ENCODE results near the gene RNF145. TPM values are rescaled to one million over a fixed set of nuclear protein-coding genes. Genes with fewer than 3 reads are reported as not detected.

The RNF145 gene
- total RNA-seq: 100 to 1,000 TPM; 164 to 216 TPM
- polyA plus RNA-seq (ENCODE audit: insufficient read length in 6 of 6): 100 to 1,000 TPM; 116 to 174 (median 138) TPM
- long read RNA-seq, donor 1, transcript RNF145-204 (2 exons, 1,940 nt): major isoform, 20 of 116 reads
- long read RNA-seq, donor 1, transcript RNF145-202 (11 exons, 3,613 nt): minor isoform, 12 of 116 reads
- long read RNA-seq, donor 1, partial matches to known transcripts: 81 of 116 reads
- long read RNA-seq, donor 1, other reads (novel, unspliced or antisense): 0 of 116 reads
- long read RNA-seq, donor 2, transcript RNF145-202 (11 exons, 3,613 nt): major isoform, 18 of 68 reads
- long read RNA-seq, donor 2, partial matches to known transcripts: 48 of 68 reads
- long read RNA-seq, donor 2, other reads (novel, unspliced or antisense): 0 of 68 reads
- long read RNA-seq, donor 3, transcript RNF145-202 (11 exons, 3,613 nt): major isoform, 12 of 27 reads
- long read RNA-seq, donor 3, transcript RNF145-204 (2 exons, 1,940 nt): minor isoform, 8 of 27 reads
- long read RNA-seq, donor 3, partial matches to known transcripts: 6 of 27 reads
- long read RNA-seq, donor 3, other reads (novel, unspliced or antisense): 0 of 27 reads
- long read RNA-seq, donor 4, partial matches to known transcripts: 103 of 108 reads
- long read RNA-seq, donor 4, other reads (novel, unspliced or antisense): 5 of 108 reads
- long read RNA-seq, donor 5, transcript RNF145-204 (2 exons, 1,940 nt): major isoform, 8 of 46 reads
- long read RNA-seq, donor 5, transcript RNF145-202 (11 exons, 3,613 nt): minor isoform, 7 of 46 reads
- long read RNA-seq, donor 5, partial matches to known transcripts: 29 of 46 reads
- long read RNA-seq, donor 5, other reads (novel, unspliced or antisense): 0 of 46 reads
- long read RNA-seq, donor 6, transcript RNF145-204 (2 exons, 1,940 nt): minor isoform, 5 of 33 reads
- long read RNA-seq, donor 6, transcript RNF145-202 (11 exons, 3,613 nt): major isoform, 10 of 33 reads
- long read RNA-seq, donor 6, partial matches to known transcripts: 18 of 33 reads
- long read RNA-seq, donor 6, other reads (novel, unspliced or antisense): 0 of 33 reads
- long read RNA-seq, donor 7, transcript RNF145-202 (11 exons, 3,613 nt): major isoform, 5 of 13 reads
- long read RNA-seq, donor 7, partial matches to known transcripts: 6 of 13 reads
- long read RNA-seq, donor 7, other reads (novel, unspliced or antisense): 0 of 13 reads
- long read RNA-seq, donor 8, transcript RNF145-204 (2 exons, 1,940 nt): minor isoform, 7 of 21 reads
- long read RNA-seq, donor 8, transcript RNF145-202 (11 exons, 3,613 nt): major isoform, 13 of 21 reads
- long read RNA-seq, donor 8, partial matches to known transcripts: 0 of 21 reads
- long read RNA-seq, donor 8, other reads (novel, unspliced or antisense): 0 of 21 reads
- long read RNA-seq, donor 9: 0 reads
- long read RNA-seq, donor 10, partial matches to known transcripts: 124 of 131 reads
- long read RNA-seq, donor 10, other reads (novel, unspliced or antisense): 7 of 131 reads
- long read RNA-seq, donor 11, transcript RNF145-202 (11 exons, 3,613 nt): major isoform, 10 of 36 reads
- long read RNA-seq, donor 11, partial matches to known transcripts: 21 of 36 reads
- long read RNA-seq, donor 11, other reads (novel, unspliced or antisense): 0 of 36 reads
- long read RNA-seq, donor 12, transcript RNF145-204 (2 exons, 1,940 nt): major isoform, 12 of 39 reads
- long read RNA-seq, donor 12, transcript RNF145-202 (11 exons, 3,613 nt): minor isoform, 9 of 39 reads
- long read RNA-seq, donor 12, partial matches to known transcripts: 16 of 39 reads
- long read RNA-seq, donor 12, other reads (novel, unspliced or antisense): 0 of 39 reads

GRCh38 chr5:159209438-159210209 is at the start of gene RNF145:
TSS of gene RNF145 (minus strand) at chr5:159209553. CDS start at chr5:159203617, 5,936 bp downstream.
- no peaks in the 10 kb centered on the region for H3K27me3 ChIP-seq
- H3K4me1 ChIP-seq: peaks cover 16 to 60% of the 10 kb centered on the region in 2 donors
- no peaks in the 10 kb centered on the region for H3K9me3 ChIP-seq
- TF ChIP-seq CTCF (IDR thresholded peaks at IDR 0.05): no peak
- no peaks in the 10 kb centered on the region for H3K36me3 ChIP-seq
- DNase-seq: peak; percentile 86 to 96 (median 90)
- intact Hi-C loops (cut with DNase I): no loop called here
- peak within 1 kb of the TSS; percentile 95 to 97 for H3K27ac ChIP-seq
- peak within 1 kb of the TSS; percentile 77 to 93 for H3K4me3 ChIP-seq
- peak; percentile 67 for ATAC-seq

- no peak for TF ChIP-seq CTCF (IDR thresholded peaks at IDR 0.05)
- intact Hi-C loops (cut with DNase I): no loop called here
- no peaks in the 10 kb centered on the region for H3K27me3 ChIP-seq
- H3K4me1 ChIP-seq: peaks cover 0 to 6% of the 10 kb centered on the region in 2 donors
- no peak overlapping the region for H3K4me3 ChIP-seq
- no peak overlapping the region for H3K27ac ChIP-seq
- no peaks in the 10 kb centered on the region for H3K9me3 ChIP-seq
- no peak for DNase-seq
- H3K36me3 ChIP-seq: no peaks in the 10 kb centered on the region
- ATAC-seq: no peak
These were observed 49.0 kb upstream of the RNF145 start for GRCh38 chr5:159258361-159258760.

- intact Hi-C loops (cut with DNase I): no loop called here
- DNase-seq (no peak), ATAC-seq (no peak)
- H3K27me3 ChIP-seq: no peaks in the 10 kb centered on the region
- TF ChIP-seq CTCF (IDR thresholded peaks at IDR 0.05): no peak
- H3K4me3 ChIP-seq: no peak overlapping the region
- no peaks in the 10 kb centered on the region for H3K36me3 ChIP-seq
- H3K27ac ChIP-seq: no peak overlapping the region
- H3K4me1 ChIP-seq: peaks cover 0 to 6% of the 10 kb centered on the region in 2 donors
- no peaks in the 10 kb centered on the region for H3K9me3 ChIP-seq
These were observed 48.4 kb upstream of the RNF145 start for GRCh38 chr5:159257629-159258283.
